Measurements from ENCODE around the gene ZNF223. TPM values are rescaled to one million over a fixed set of nuclear protein-coding genes. Genes with fewer than 3 reads are reported as not detected.

The ZNF223 gene
- total RNA-seq (2011; cell fraction: chromatin; rRNA removed; ENCODE audit: low replicate concordance) = 0.44 and 0.70 TPM in 2 replicates
- 0.83 and 1.2 TPM in 2 replicates for total RNA-seq (2011; cell fraction: nucleolus; rRNA removed)
- total RNA-seq (2011; cell fraction: nucleoplasm; rRNA removed) = 0.46 and 0.51 TPM in 2 replicates
- 1.2 and 1.3 TPM in 2 replicates for total RNA-seq (2014; rRNA removed)
- 0.44 and 0.70 TPM in 2 replicates for total RNA-seq (2014; rRNA removed; fragmentation: Illumina TruSeq; extraction: Trizol)
- 0.54 and 0.57 TPM in 2 replicates for total RNA-seq (2015; rRNA removed; fragmentation: Illumina TruSeq; extraction: Trizol)
- 0.35 and 0.85 TPM in 2 replicates for total RNA-seq (2021)
- 0.21 and 0.26 TPM in 2 replicates for polyA plus RNA-seq (2011; rRNA removed)
- polyA plus RNA-seq (2011; cell fraction: cytosol; rRNA removed) = 0.19 TPM in 1 of 2 replicates, not detected in the other
- 0.27 and 0.75 TPM in 2 replicates for polyA plus RNA-seq (2011; cell fraction: nucleus; rRNA removed)
- 0.60 and 1.6 TPM in 2 replicates for polyA plus RNA-seq (2012)
- 0.71 and 1.1 TPM in 2 replicates for polyA plus RNA-seq (2014; fragmentation: Illumina TruSeq; extraction: Trizol)
- polyA plus RNA-seq (2014; fragmentation: Nextera tagmentation; extraction: Ambion mirVana) = 1 to 10 TPM; 1.2 to 1.8 TPM
- polyA plus RNA-seq (2014; rRNA removed) = 0.98 and 1.1 TPM in 2 replicates
- polyA minus RNA-seq (2011; rRNA and poly(A)+ RNA removed) = 0.46 and 0.72 TPM in 2 replicates
- polyA minus RNA-seq (2011; cell fraction: cytosol; rRNA and poly(A)+ RNA removed) = not detected in 2 replicates
- 0.54 TPM in 1 of 2 replicates, not detected in the other for polyA minus RNA-seq (2011; cell fraction: nucleus; rRNA and poly(A)+ RNA removed)
- Bru-seq, nascent RNA = percentile 29 among the genes with signal in this experiment
- percentile 46 among the genes with signal in this experiment for BruChase-seq, experiment 1, labeled RNA remaining after a 2-hour chase
- percentile 49 among the genes with signal in this experiment for BruChase-seq, experiment 2, labeled RNA remaining after a 6-hour chase
- long read RNA-seq, experiment 1, partial matches to known transcripts = 0 of 2 reads
- long read RNA-seq, experiment 1, other reads (novel, unspliced or antisense) = 2 of 2 reads
- long read RNA-seq, experiment 2 = 0 reads
- long read RNA-seq, experiment 3 = 0 reads

DNA sequence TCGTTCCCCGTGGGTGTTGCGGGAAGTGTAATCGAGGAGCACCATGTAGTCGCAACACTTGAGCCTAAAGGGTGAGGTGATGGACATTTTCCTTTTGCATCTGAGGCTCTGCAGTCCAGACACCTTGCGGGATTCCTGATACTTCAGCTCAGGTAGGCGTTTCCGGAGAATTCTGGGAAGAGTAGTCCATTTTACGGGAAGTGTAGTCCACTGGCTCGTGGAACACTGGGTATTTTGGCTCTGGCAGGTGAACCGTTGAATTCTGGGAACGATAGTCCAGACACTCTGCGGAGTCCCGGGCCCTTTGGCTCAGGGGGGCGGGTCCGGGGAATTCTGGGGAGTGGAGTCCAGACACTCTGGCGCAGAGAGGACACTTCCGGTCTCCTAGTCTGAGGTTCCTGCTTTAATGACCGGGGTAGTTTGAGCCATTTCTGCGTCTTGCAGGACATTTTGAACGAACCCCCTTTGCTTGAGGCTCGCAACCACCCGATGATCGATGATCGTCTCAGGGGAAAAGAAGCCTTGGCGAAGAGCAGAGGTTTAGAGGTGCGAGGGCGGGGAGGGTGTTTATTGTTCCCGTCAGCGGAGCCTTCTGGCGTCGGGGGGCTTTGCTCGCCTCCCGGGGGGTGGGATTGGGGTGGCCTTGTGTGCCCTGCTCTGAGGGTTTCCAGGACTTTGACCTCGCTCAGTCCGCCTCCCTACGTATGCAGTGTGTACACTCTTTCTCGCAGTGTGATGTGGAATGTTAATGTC lies at the start of gene ZNF223:
TSS of gene ZNF223 (plus strand) at position 387 of the 753 bp plus-strand sequence. CDS start 3,141 bp downstream, outside the sequence.
- peak; percentile 99 for ATAC-seq
- TF ChIP-seq NFATC3 (IDR thresholded peaks at IDR 0.05) (no peak), SLC30A9 (CRISPR knock-in tag; IDR thresholded peaks at IDR 0.05) (no peak), PCBP2 (IDR thresholded peaks at IDR 0.05; ENCODE audit: low read depth, low read length, poor library complexity, severe bottlenecking) (no peak), NR2C1 (IDR thresholded peaks at IDR 0.05) (peak; percentile 39; the same call in 1 of the 2 replicates), NR2C1 (tag; IDR thresholded peaks at IDR 0.05) (peak; percentile 90), TFAM (CRISPR knock-in tag; conservative IDR thresholded peaks at IDR 0.05) (no peak), SPI1 (IDR thresholded peaks at IDR 0.05; ENCODE audit: borderline replicate concordance, low read depth, low read length) (peak; percentile 41; the same call in 1 of the 2 replicates), ELF1 (tag; IDR thresholded peaks at IDR 0.05) (peak; percentile 96), POLR3G (IDR thresholded peaks at IDR 0.05; ENCODE audit: extremely low read depth, insufficient read length, insufficient replicate concordance) (no peak), ETV5 (CRISPR knock-in tag; IDR thresholded peaks at IDR 0.05; ENCODE audit: low read depth) (no peak), ZNF780A (CRISPR knock-in tag; IDR thresholded peaks at IDR 0.05) (no peak), NCOR1 (IDR thresholded peaks at IDR 0.05) (no peak), ZFX (CRISPR knock-in tag; IDR thresholded peaks at IDR 0.05) (no peak), ZNF696 (CRISPR knock-in tag; conservative IDR thresholded peaks at IDR 0.05) (no peak), CAMTA2 (CRISPR knock-in tag; conservative IDR thresholded peaks at IDR 0.05) (no peak), L3MBTL2 (IDR thresholded peaks at IDR 0.05) (no peak), DDX20 (tag; IDR thresholded peaks at IDR 0.05; ENCODE audit: low read depth) (no peak), CHCHD3 (CRISPR knock-in tag; IDR thresholded peaks at IDR 0.05) (no peak), RAD51 (IDR thresholded peaks at IDR 0.05; ENCODE audit: borderline replicate concordance, low read depth) (no peak), GATA2 (CRISPR knock-in tag; IDR thresholded peaks at IDR 0.05) (no peak), DMBX1 (CRISPR knock-in tag; IDR thresholded peaks at IDR 0.05; ENCODE audit: borderline replicate concordance) (0 out of 2 replicates have a peak, but pooled peaks have one; percentile 32)

More for the DNA sequence above, at the start of gene ZNF223:
- Histone ChIP-seq H3K4me1 (replicated peaks in 1 of 2; ENCODE audit: control insufficient read depth in 2 of 2, insufficient read depth in 2 of 2, low read length in 2 of 2) (no peaks in the 10 kb centered on the region), H3K9me1 (ENCODE audit: control insufficient read depth, insufficient read depth, low read length) (no peaks in the 10 kb centered on the region), H3K4me3 (peak within 1 kb of the TSS; percentile 38), H3K9ac (ENCODE audit: insufficient read depth in 1 of 2, low read depth in 2 of 2, low read length in 2 of 2) (no peak within 1 kb of the TSS; a peak in 1 of 4 replicates), H3K36me3 (ENCODE audit: control insufficient read depth, insufficient read depth, low read length) (no peaks in the 10 kb centered on the region), H3K79me2 (ENCODE audit: control insufficient read depth, insufficient read depth, low read length) (no peaks in the 10 kb centered on the region), H3K9me3 (replicated peaks; ENCODE audit: control insufficient read depth, insufficient read depth, low read depth, low read length) (0 out of 2 replicates have a peak, but pooled peaks cover 4% of the 10 kb centered on the region), H3K27me3 (ENCODE audit: control insufficient read depth in 2 of 2, insufficient read depth in 2 of 2, low read length in 2 of 2) (no peaks in the 10 kb centered on the region), H2AFZ (ENCODE audit: low read depth, low read length) (peak within 1 kb of the TSS; percentile 96), H3K27ac (ENCODE audit: extremely low read depth, low read depth, low read length) (peak within 1 kb of the TSS; percentile 16; the same call in 1 of the 3 replicates), H4K20me1 (replicated peaks; ENCODE audit: control insufficient read depth, insufficient read depth, low read length) (no peaks in the 10 kb centered on the region), H3K4me2 (ENCODE audit: insufficient read depth, low read length) (peak within 1 kb of the TSS; percentile 89)
- in situ Hi-C loops (cut with MboI) (no loop called here), intact Hi-C loops (cut with micrococcal nuclease) (no loop called here)
- DNase-seq (ENCODE audit: extremely low read depth in 1 of 4, low spot score in 3 of 4) (peak; percentile 73 to 83 (median 78)), FAIRE-seq (peak; percentile 64)
- CTCF ChIA-PET (ENCODE audit: low intra/inter-chr PET ratio) = no interaction called here
- POLR2A ChIA-PET = interaction anchor here (1.7 to 1.9 kb wide), 2 partner anchors 10 kb away, joined by 5 read pairs; no protein-coding TSS in a partner anchor
- 3% methylated on average over 38 of the region's 38 CpGs for WGBS (ENCODE audit: insufficient coverage, low coverage, missing lambda C conversion rate)
- BruUV-seq (replicated peaks) = no TSS peak
